ENCODE measurements around the gene BBLN.
"Not testable (repeated sequence)": the region's sequence is repeated elsewhere in the genome, so short reads cannot be mapped to it uniquely, and the experiment has no call there.

- not testable (repeated sequence) for TF ChIP-seq CTCF (conservative IDR thresholded peaks at IDR 0.05 in 1 of 2, IDR thresholded peaks at IDR 0.05 in 1 of 2; ENCODE audit: extremely low read depth in 1 of 2, insufficient read depth in 1 of 2, low read depth in 1 of 2, low read length in 2 of 2); EZH2 (IDR thresholded peaks at IDR 0.05; ENCODE audit: borderline replicate concordance, low read length)
Measured at GRCh38 chr9:128130651-128131050, 29.4 kb upstream of the BBLN start.
